Body of pancreas (tissue), 4 donors: ENCODE data around the gene PPP2R5C.

Experiments used
- POLR2A ChIP-seq, 3 donors: fragments of 450-650 bp; IDR thresholded peaks; one replicate each; pipeline ENCODE4 v1.6.1; 2016; ENCODE audit warnings: antibody characterized with exemption in 3 of 3, mild to moderate bottlenecking in 2 of 3
- TF ChIP-seq, protein P1 (sequence below), 7 experiments: fragments of 450-650 bp in 4 of 7; fragments of 200-600 bp in 3 of 7; sonication (generic) in 3 of 7; IDR thresholded peaks; one replicate each; pipeline ENCODE4 v1.5.1; 2016 to 2019; ENCODE audit warnings: antibody characterized with exemption in 7 of 7

DNA sequence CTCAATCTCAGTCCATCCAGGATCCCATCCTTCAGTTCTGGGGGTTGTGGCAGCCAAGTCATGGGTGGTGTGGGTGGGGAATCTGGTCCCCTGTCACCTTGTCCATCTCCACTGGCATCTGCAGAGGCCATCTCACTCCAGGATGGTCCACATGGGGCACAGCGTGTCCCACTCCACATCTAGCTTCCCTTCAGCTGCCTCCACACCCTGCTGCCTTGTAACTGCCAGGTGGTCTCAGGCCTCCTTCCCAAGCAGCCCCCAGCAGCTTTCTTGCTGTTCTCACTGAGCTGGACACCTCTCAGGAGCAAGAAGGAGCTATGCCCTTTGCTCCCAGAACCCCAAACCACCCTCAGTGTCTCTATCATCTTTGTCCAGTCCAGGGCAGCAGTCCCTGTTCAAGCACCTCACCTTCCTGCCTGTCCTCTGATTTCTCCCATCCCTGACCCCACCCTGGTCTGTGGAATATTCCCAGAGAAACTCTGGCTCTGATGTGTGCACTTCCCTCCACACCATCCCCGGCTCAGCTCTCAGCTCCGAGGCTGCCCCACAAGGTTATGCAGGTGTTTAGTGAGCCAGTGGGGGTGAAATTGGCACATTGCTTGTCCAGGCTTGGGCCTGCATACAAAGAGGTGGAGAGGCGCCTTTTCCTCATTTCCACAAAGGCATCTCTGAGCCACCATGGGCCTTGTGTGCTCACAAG, 189.2 kb downstream of the PPP2R5C start:
- TF ChIP-seq, protein P1, sequence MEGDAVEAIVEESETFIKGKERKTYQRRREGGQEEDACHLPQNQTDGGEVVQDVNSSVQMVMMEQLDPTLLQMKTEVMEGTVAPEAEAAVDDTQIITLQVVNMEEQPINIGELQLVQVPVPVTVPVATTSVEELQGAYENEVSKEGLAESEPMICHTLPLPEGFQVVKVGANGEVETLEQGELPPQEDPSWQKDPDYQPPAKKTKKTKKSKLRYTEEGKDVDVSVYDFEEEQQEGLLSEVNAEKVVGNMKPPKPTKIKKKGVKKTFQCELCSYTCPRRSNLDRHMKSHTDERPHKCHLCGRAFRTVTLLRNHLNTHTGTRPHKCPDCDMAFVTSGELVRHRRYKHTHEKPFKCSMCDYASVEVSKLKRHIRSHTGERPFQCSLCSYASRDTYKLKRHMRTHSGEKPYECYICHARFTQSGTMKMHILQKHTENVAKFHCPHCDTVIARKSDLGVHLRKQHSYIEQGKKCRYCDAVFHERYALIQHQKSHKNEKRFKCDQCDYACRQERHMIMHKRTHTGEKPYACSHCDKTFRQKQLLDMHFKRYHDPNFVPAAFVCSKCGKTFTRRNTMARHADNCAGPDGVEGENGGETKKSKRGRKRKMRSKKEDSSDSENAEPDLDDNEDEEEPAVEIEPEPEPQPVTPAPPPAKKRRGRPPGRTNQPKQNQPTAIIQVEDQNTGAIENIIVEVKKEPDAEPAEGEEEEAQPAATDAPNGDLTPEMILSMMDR (IDR thresholded peaks at IDR 0.05) = no peak
- no peak for TF ChIP-seq POLR2A (IDR thresholded peaks at IDR 0.05)
